DND-41 (cell line): ENCODE results near the gene DLGAP5.
A peak's percentile ranks its signal among the peaks of the same experiment; 100 is the strongest.

Source experiments
- ATAC-seq: fragments of 200-7000 bp; cut with Tn5 transposase; 3 replicates; pipeline ENCODE4 v1.9.1; 2021; ENCODE audit warnings: low read depth; ENCODE audit not compliant: insufficient read depth
- DNase-seq: peaks from one replicate; pipeline ENCODE4 v3.0.0-alpha.2; 2020
- H2AFZ ChIP-seq: 2 replicates; pipeline ENCODE4 v1.6.0; 2012; ENCODE audit warnings: low read depth, low read length
- H3K27ac ChIP-seq: 2 replicates; pipeline ENCODE4 v1.5.1; 2012; ENCODE audit warnings: low read length, inconsistent platforms
- H3K27me3 ChIP-seq: fragments of 200-600 bp; sonication (generic); 2 replicates; pipeline ENCODE4 v1.6.0; 2012; ENCODE audit warnings: low read length, mild to moderate bottlenecking, inconsistent platforms; ENCODE audit not compliant: insufficient read depth, poor library complexity
- H3K36me3 ChIP-seq: 2 replicates; pipeline ENCODE4 v1.5.1; 2012; ENCODE audit warnings: low read length, inconsistent platforms; ENCODE audit not compliant: insufficient read depth
- H3K4me1 ChIP-seq: 2 replicates; pipeline ENCODE4 v1.5.1; 2012; ENCODE audit warnings: mild to moderate bottlenecking, low read length; ENCODE audit not compliant: insufficient read depth
- H3K4me2 ChIP-seq: 2 replicates; pipeline ENCODE4 v1.6.0; 2012; ENCODE audit warnings: mild to moderate bottlenecking, moderate library complexity, low read length, inconsistent platforms; ENCODE audit not compliant: insufficient read depth
- H3K4me3 ChIP-seq, 2 experiments: fragments of 200-600 bp in 1 of 2; shearing (Covaris generic) in 1 of 2; 2 replicates each; pipeline ENCODE4 v1.5.1; 2012 to 2016; ENCODE audit warnings: inconsistent platforms in 2 of 2, low read length in 2 of 2, mild to moderate bottlenecking in 2 of 2, low read depth in 1 of 2, moderate library complexity in 1 of 2
- H3K79me2 ChIP-seq: 2 replicates; pipeline ENCODE4 v1.6.0; 2012; ENCODE audit warnings: low read length, inconsistent platforms; ENCODE audit not compliant: insufficient read depth
- H3K9ac ChIP-seq: 2 replicates; pipeline ENCODE4 v1.6.0; 2012; ENCODE audit warnings: low read depth, mild to moderate bottlenecking, inconsistent platforms, low read length, moderate library complexity
- H3K9me3 ChIP-seq: 2 replicates; pipeline ENCODE4 v1.5.1; 2012; ENCODE audit warnings: low read length, moderate library complexity, mild to moderate bottlenecking, inconsistent platforms; ENCODE audit not compliant: insufficient read depth, severe bottlenecking
- H4K20me1 ChIP-seq: 2 replicates; pipeline ENCODE4 v1.6.0; 2012; ENCODE audit warnings: low read length; ENCODE audit not compliant: insufficient read depth
- EZH2 ChIP-seq: IDR thresholded peaks from 3 replicates; pipeline ENCODE4 v1.6.1; 2012; ENCODE audit warnings: borderline replicate concordance, low read depth, mild to moderate bottlenecking, moderate library complexity, low read length, inconsistent platforms; ENCODE audit not compliant: severe bottlenecking
- TF ChIP-seq, protein P1 (sequence below): IDR thresholded peaks from 2 replicates; pipeline ENCODE4 v1.5.1; 2012; ENCODE audit warnings: borderline replicate concordance, low read length, moderate library complexity, mild to moderate bottlenecking; ENCODE audit not compliant: poor library complexity, severe bottlenecking; ENCODE audit errors: extremely low read depth

The DLGAP5 gene

GRCh38 chr14:55103005-55103640, 88.3 kb downstream of the DLGAP5 start:
- no peaks in the 10 kb centered on the region for H3K27me3 ChIP-seq
- H3K27ac ChIP-seq = no peak overlapping the region
- H3K9ac ChIP-seq = no peak overlapping the region
- no peaks in the 10 kb centered on the region for H3K9me3 ChIP-seq
- ATAC-seq = peak; percentile 44; the same call in 1 of the 3 replicates
- H3K4me2 ChIP-seq = no peak overlapping the region
- H3K4me1 ChIP-seq = no peaks in the 10 kb centered on the region
- DNase-seq = no peak
- H2AFZ ChIP-seq = no peak overlapping the region
- no peak overlapping the region for H3K4me3 ChIP-seq
- TF ChIP-seq, protein P1, sequence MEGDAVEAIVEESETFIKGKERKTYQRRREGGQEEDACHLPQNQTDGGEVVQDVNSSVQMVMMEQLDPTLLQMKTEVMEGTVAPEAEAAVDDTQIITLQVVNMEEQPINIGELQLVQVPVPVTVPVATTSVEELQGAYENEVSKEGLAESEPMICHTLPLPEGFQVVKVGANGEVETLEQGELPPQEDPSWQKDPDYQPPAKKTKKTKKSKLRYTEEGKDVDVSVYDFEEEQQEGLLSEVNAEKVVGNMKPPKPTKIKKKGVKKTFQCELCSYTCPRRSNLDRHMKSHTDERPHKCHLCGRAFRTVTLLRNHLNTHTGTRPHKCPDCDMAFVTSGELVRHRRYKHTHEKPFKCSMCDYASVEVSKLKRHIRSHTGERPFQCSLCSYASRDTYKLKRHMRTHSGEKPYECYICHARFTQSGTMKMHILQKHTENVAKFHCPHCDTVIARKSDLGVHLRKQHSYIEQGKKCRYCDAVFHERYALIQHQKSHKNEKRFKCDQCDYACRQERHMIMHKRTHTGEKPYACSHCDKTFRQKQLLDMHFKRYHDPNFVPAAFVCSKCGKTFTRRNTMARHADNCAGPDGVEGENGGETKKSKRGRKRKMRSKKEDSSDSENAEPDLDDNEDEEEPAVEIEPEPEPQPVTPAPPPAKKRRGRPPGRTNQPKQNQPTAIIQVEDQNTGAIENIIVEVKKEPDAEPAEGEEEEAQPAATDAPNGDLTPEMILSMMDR = no peak
- TF ChIP-seq EZH2 = no peak
- H3K79me2 ChIP-seq = no peaks in the 10 kb centered on the region
- H3K36me3 ChIP-seq = no peaks in the 10 kb centered on the region
- H4K20me1 ChIP-seq = no peaks in the 10 kb centered on the region

DNA sequence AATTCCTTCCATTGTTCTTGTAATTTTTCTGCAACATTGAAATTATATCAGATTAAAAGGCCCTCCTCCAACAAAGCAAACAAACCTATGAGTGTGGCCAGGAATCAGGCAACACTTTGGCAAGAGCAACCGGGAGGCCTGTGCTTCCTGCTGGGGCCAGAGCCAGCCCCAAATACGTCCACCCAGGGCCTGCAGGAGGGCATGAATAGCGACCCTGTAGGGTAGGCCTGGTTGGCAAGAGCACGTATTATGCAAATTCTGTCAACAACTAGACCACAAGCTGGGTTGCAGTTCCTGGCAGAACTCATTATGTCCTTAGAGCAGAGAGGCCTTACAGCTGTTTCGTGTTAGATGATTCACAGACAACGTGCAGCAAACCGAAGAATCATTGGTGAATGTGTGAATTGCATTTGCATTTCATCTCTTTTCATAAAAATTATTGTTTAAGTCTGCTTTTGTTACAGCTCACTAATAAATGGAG, 89.2 kb downstream of the DLGAP5 start:
- peak; percentile 67; the same call in 2 of the 3 replicates for ATAC-seq
- Histone ChIP-seq H3K79me2 (no peaks in the 10 kb centered on the region), H3K27ac (no peak overlapping the region), H3K27me3 (no peaks in the 10 kb centered on the region), H3K4me3 (no peak overlapping the region), H3K9me3 (no peaks in the 10 kb centered on the region), H3K4me1 (no peaks in the 10 kb centered on the region), H3K36me3 (no peaks in the 10 kb centered on the region), H3K4me2 (no peak overlapping the region), H3K9ac (no peak overlapping the region), H2AFZ (no peak overlapping the region), H4K20me1 (no peaks in the 10 kb centered on the region)
- TF ChIP-seq, protein P1 = no peak
- TF ChIP-seq EZH2 = no peak
- no peak for DNase-seq

DNA sequence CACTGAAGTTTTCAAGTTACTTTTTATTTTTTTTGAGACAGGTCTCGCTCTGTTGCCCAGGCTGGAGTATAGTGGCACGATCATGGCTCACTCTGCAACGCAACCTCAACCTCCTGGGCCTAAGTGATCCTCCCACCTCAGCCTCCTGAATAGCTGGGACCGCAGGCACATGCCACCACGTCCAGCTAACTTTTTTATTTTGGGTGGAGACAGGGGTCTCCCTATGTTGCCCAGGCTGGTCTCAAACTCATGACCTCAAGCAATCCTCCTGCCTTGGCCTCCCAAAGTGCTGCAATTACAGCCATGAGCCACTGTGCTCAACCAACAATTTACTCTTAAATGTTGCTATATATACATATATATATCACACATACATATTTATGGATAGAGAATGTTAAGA, 89.7 kb downstream of the DLGAP5 start:
- H2AFZ ChIP-seq = no peak overlapping the region
- no peaks in the 10 kb centered on the region for H3K79me2 ChIP-seq
- H3K27ac ChIP-seq = no peak overlapping the region
- H4K20me1 ChIP-seq = no peaks in the 10 kb centered on the region
- ATAC-seq = no peak
- no peaks in the 10 kb centered on the region for H3K36me3 ChIP-seq
- H3K4me3 ChIP-seq = no peak overlapping the region
- TF ChIP-seq EZH2 = no peak
- TF ChIP-seq, protein P1 = no peak
- no peaks in the 10 kb centered on the region for H3K27me3 ChIP-seq
- no peaks in the 10 kb centered on the region for H3K4me1 ChIP-seq
- DNase-seq = no peak
- no peaks in the 10 kb centered on the region for H3K9me3 ChIP-seq
- no peak overlapping the region for H3K4me2 ChIP-seq
- no peak overlapping the region for H3K9ac ChIP-seq
